ENCODE results near the gene PDLIM1.

DNA sequence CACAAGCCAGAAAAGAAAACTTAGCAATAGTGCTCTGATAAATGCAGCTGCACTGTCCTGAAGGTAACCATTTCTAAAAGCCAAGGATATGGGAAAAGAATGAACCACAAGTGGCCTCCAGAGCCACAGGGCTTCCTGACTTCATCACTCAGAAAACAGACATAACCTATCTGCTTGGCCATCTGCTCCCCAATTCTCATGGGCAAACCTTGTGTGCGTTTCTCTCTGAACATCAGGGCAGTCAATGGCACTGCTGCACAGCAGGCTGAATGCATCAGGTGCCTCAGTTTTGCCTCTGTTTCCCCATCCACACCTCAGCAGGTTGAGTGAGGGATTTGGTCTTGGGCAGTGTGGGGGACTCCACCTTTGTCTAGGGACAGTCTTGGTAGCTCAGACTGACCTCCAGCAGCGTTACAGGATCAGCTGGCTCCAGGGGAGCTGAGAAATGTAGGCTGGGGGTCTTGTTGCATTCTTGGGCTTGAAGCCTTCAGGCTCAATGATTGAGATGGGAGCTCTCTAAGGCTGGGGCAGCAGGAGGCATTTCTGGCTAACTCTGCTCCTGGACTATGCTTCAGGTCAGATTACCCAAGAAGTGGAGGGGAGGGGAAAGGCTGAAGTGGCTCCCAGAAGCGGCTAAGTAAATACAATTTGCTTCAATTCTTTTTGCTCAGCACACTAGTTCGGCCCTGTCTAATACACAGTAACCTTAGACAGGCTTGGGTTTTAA, 23.6 kb upstream of the PDLIM1 start:
- no peak for TF ChIP-seq POLR2A (IDR thresholded peaks at IDR 0.05; ENCODE audit: low read length)
- TF ChIP-seq GATA1 (IDR thresholded peaks at IDR 0.05; ENCODE audit: low read depth, low read length) = no peak
